ENCODE data around the gene EXOG. TPM values are rescaled to one million over a fixed set of nuclear protein-coding genes. Genes with fewer than 3 reads are reported as not detected.

The EXOG gene
- total and polyA plus RNA-seq, 7 donors, result 2.9 to 14.5 (median 4.5) TPM

DNA sequence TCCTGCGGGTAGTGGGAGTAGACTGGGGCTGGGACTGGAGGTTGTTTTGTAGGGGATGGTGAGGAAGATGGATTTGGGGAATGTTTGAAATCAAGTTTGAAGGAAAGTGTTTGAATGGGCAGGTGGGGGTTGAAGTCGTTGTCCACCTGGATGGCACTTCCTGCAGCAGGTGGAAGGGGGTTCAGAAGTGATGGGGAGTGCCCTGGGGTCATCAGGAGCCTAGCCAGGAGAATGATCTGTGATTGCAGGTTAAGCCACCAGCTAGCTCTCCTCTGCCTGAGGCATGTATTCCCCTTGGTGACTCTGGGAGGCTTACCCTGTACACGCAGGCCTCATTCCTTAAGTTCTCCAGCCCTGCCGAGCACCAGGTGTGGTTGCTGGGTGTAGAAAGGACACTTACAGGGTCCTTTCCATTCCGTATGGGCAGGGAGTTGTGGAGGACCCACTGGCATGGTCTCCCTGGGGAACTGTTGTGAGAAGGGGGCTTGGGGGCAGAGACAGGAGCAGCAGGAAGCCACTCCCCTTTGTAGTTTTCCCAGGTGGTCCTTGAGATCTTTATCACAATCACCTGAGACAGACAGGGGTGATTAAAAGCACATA lies 19.9 kb upstream of the EXOG start:
- Histone ChIP-seq H3K4me1 (peaks cover 33% of the 10 kb centered on the region), H3K27me3 (ENCODE audit: insufficient read depth in 3 of 3, low read length in 2 of 3) (no peaks in the 10 kb centered on the region), H3K27ac (no peak overlapping the region), H3K4me3 (no peak overlapping the region), H3K9me3 (no peaks in the 10 kb centered on the region), H3K36me3 (ENCODE audit: insufficient read depth in 1 of 2, low read depth in 1 of 2) (peaks cover 0 to 33% of the 10 kb centered on the region in 2 donors)
- DNase-seq (no peak), ATAC-seq (no peak)
- intact Hi-C loops (cut with DNase I), result loop anchor here (5.0 to 10.0 kb wide), 4 partner anchors 81 to 351 kb away; partner anchors contain the start of genes ACAA1 (in 1 of the 2) and MYD88 (in 1 of the 2)
- TF ChIP-seq, protein P1, sequence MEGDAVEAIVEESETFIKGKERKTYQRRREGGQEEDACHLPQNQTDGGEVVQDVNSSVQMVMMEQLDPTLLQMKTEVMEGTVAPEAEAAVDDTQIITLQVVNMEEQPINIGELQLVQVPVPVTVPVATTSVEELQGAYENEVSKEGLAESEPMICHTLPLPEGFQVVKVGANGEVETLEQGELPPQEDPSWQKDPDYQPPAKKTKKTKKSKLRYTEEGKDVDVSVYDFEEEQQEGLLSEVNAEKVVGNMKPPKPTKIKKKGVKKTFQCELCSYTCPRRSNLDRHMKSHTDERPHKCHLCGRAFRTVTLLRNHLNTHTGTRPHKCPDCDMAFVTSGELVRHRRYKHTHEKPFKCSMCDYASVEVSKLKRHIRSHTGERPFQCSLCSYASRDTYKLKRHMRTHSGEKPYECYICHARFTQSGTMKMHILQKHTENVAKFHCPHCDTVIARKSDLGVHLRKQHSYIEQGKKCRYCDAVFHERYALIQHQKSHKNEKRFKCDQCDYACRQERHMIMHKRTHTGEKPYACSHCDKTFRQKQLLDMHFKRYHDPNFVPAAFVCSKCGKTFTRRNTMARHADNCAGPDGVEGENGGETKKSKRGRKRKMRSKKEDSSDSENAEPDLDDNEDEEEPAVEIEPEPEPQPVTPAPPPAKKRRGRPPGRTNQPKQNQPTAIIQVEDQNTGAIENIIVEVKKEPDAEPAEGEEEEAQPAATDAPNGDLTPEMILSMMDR (IDR thresholded peaks at IDR 0.05), result no peak
- 61 to 75% (median 72%) methylated on average over 5 of the region's 5 CpGs for WGBS, 3 donors

DNA sequence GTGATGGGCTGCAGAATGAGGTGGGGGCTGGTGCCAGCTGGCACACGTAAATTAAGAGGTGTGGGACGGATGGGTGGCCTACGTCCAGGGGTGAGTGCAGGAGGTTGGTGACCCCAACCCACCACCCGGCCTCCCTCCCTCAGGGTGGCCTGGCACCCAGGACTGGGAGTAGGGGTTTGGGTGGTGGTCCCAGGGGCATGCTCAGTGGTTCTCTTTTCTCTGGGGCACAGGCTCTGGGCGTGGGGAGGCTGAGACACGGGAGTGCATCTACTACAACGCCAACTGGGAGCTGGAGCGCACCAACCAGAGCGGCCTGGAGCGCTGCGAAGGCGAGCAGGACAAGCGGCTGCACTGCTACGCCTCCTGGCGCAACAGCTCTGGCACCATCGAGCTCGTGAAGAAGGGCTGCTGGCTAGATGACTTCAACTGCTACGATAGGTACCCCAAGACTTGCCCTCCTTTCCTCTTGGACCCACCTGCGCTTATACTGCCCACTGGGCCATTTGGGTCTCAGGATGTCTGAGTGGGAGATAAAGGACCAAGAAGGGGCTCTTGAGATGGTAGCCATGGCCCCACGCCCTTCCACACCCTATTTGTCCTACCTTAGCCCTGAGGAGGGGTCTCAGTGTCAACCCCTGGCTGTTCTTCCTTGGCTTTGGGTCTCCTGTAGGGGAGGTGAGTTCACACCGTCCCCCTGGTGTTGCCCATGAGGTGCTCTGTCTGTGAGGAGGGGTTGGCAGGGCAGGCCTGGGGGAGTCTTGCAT lies 18.9 kb upstream of the EXOG start:
- no peaks in the 10 kb centered on the region for H3K9me3 ChIP-seq
- H3K27ac ChIP-seq, result no peak overlapping the region
- intact Hi-C loops (cut with DNase I), result loop anchor here (5.0 to 10.0 kb wide), 4 partner anchors 82 to 352 kb away; partner anchors contain the start of genes ACAA1 (in 1 of the 2) and MYD88 (in 1 of the 2)
- ATAC-seq, result no peak
- peaks cover 0 to 43% of the 10 kb centered on the region in 2 donors for H3K36me3 ChIP-seq (ENCODE audit: insufficient read depth in 1 of 2, low read depth in 1 of 2)
- no peaks in the 10 kb centered on the region for H3K27me3 ChIP-seq (ENCODE audit: insufficient read depth in 3 of 3, low read length in 2 of 3)
- no peak for DNase-seq
- H3K4me3 ChIP-seq, result no peak overlapping the region
- peaks cover 23% of the 10 kb centered on the region for H3K4me1 ChIP-seq
- TF ChIP-seq, protein P1 (IDR thresholded peaks at IDR 0.05), result no peak
- 87 to 92% (median 89%) methylated on average over 21 of the region's 21 CpGs for WGBS, 3 donors

DNA sequence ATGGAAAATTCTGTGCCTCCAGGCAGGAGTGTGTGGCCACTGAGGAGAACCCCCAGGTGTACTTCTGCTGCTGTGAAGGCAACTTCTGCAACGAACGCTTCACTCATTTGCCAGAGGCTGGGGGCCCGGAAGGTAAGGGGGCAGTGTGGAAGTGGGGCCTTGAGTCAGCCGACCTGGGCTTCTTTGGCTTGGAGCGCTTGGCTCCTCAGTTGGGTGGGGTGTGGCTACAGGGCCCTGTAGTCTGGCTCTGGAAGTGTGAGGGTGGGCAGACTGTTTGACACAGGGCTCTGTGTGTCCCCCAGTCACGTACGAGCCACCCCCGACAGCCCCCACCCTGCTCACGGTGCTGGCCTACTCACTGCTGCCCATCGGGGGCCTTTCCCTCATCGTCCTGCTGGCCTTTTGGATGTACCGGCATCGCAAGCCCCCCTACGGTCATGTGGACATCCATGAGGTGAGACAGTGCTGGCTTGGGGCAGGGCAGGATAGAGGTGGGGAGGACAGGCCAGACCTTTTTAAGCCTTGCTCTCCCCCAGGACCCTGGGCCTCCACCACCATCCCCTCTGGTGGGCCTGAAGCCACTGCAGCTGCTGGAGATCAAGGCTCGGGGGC lies 18.2 kb upstream of the EXOG start:
- TF ChIP-seq, protein P1 (IDR thresholded peaks at IDR 0.05), result no peak
- H3K9me3 ChIP-seq, result no peaks in the 10 kb centered on the region
- WGBS, 3 donors, result 81 to 86% (median 83%) methylated on average over 15 of the region's 15 CpGs
- H3K4me1 ChIP-seq, result peaks cover 16% of the 10 kb centered on the region
- no peak overlapping the region for H3K4me3 ChIP-seq
- ATAC-seq, result no peak
- DNase-seq, result no peak
- no peak overlapping the region for H3K27ac ChIP-seq
- H3K36me3 ChIP-seq (ENCODE audit: insufficient read depth in 1 of 2, low read depth in 1 of 2), result peaks cover 0 to 50% of the 10 kb centered on the region in 2 donors
- H3K27me3 ChIP-seq (ENCODE audit: insufficient read depth in 3 of 3, low read length in 2 of 3), result no peaks in the 10 kb centered on the region
- intact Hi-C loops (cut with DNase I), result loop anchor here (2.0 to 10.0 kb wide), 5 partner anchors 83 to 353 kb away; partner anchors contain the start of genes XYLB (in 2 of the 2), ACAA1 (in 1 of the 2) and MYD88 (in 1 of the 2)

DNA sequence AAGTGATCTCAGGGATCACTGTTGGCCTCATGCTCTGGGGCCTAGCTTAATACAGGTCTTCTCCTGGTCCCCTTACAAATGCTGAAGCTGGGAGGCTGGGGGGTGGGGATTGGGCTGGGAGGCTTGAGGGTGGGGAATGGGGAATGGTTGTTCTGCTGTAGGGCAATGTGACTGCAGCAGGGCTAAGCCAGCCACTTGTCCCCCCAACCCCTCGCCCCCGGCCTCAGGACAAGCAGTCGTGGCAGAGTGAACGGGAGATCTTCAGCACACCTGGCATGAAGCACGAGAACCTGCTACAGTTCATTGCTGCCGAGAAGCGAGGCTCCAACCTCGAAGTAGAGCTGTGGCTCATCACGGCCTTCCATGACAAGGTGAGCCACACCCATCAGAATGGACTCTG lies 17.2 kb upstream of the EXOG start:
- peaks cover 6% of the 10 kb centered on the region for H3K4me1 ChIP-seq
- intact Hi-C loops (cut with DNase I), result loop anchor here (2.0 to 10.0 kb wide), 5 partner anchors 84 to 354 kb away; partner anchors contain the start of genes XYLB (in 2 of the 2), ACAA1 (in 1 of the 2) and MYD88 (in 1 of the 2)
- TF ChIP-seq, protein P1 (IDR thresholded peaks at IDR 0.05), result no peak
- no peak overlapping the region for H3K4me3 ChIP-seq
- 82 to 89% (median 84%) methylated on average over 9 of the region's 9 CpGs for WGBS, 3 donors
- no peak overlapping the region for H3K27ac ChIP-seq
- peaks cover 0 to 60% of the 10 kb centered on the region in 2 donors for H3K36me3 ChIP-seq (ENCODE audit: insufficient read depth in 1 of 2, low read depth in 1 of 2)
- ATAC-seq, result no peak
- H3K27me3 ChIP-seq (ENCODE audit: insufficient read depth in 3 of 3, low read length in 2 of 3), result no peaks in the 10 kb centered on the region
- DNase-seq, result no peak
- no peaks in the 10 kb centered on the region for H3K9me3 ChIP-seq

All from psoas muscle (tissue), 8 donors.